CD1c-positive myeloid dendritic cell (primary cell): ENCODE results near the gene EAF1.
"Not testable (repeated sequence)": the region's sequence is repeated elsewhere in the genome, so short reads cannot be mapped to it uniquely, and the experiment has no call there.

Experiments
- DNase-seq: peaks from one replicate; pipeline ENCODE4 v3.0.0-alpha.2; 2016; ENCODE audit errors: extremely low spot score

The EAF1 gene

DNA sequence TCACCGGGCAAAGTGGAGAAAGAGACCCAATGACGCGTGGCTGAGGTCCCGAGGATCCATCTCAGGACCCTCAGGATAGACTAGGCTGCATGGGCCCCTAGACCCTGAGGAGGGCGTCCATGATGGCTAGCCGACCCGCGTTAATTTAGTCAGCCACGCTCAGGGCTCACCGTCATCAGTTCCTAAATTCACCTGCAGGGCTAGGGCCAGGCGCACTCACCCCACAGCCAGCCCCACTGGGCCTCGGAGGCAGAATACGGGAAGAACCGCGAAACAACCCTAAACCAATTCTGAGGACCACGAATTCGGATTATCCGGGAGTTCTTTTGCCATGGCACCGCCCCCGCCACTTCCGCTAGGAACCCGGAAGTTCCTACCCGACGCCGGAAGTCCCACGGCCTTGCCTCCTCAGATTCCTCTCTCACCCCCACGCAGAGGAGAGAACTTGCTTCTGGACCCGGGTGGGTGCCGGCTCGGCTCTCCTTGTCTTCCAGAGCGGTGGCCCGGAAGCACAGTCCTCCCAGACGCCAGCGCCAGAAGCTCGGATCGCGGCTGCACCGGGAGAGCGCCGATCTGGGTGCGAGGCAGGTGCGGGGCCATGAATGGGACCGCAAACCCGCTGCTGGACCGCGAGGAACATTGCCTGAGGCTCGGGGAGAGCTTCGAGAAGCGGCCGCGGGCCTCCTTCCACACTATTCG lies at the start of gene EAF1, which contains the start of gene METTL6:
Gene EAF1, plus strand, starts transcription at position 417 of the 699 bp plus-strand sequence. Its CDS starts 182 bp downstream, at position 599.
Gene METTL6, minus strand, starts transcription at position 363 of the 699 bp plus-strand sequence. CDS start 1,033 bp downstream, outside the sequence.
- peak; percentile 96 for DNase-seq

- DNase-seq = peak; percentile 99
These were observed 49.2 kb upstream of the EAF1 start for GRCh38 chr3:15377961-15378791.

DNA sequence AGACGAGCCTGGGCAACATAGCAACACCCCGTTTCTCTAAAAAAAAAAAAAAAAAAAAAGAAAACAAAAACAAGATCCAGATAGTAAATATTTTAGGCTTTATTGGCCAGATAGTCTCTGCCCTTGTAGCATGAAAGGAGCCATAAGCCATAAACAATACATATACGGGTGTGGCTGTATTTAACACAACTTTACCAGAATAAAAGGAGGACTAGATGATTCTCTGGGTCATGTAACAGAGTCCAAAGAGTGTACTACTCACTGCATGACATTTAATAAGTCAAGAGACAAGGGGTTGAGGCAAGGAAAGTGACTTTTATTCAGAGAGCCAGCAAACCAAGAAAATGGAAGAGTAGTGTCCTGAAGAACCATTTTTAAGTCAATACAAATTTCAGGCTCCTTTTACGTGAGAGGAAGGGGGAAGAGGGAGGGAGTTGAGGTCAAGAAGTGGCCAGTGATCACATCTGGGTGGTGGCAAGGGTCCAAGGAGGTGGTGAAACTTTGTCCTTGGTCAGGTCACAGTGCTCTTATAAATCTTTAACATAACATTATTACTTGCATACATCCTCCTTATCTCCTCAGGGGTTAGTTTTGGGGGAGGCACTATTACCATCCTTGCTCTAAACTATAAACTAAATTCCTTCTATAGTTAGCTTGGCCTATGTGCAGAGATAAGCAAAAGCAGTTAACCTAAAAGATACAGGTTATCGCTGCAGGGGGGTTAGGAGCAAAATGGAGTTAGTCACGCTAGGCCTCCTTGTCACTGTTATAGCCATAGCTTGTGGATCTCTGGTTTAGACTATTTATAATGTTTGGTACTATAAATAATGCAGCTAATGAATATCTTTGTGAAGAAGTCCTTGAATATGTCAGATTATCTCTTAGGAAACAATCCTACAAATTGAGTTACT lies 46.2 kb upstream of the EAF1 start:
- DNase-seq = no peak

DNA sequence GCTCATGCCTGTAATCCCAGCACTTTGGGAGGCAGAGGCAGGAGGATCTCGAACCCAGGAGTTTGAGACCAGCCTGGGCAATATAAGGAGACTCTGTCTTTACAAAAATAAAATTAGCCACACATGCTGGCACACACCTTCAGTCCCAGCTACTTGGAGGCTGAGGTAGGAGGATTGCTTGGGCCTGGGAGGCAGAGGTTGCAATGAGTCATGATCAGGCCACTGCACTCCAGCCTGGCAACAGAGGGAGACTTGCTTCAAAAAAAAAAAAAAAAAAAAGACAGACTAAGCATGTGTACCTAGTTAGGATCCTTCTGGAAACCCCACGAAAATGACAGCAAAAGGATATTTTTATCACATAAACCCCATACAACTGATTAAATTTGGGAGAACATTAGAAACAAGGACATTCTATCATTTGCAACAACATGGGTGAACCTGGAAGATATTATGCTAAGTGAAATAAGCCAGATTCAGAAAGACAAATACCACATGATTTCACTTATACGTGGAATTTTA lies 44.9 kb upstream of the EAF1 start:
- DNase-seq = no peak

- peak; percentile 38 for DNase-seq
These were observed 42.7 kb upstream of the EAF1 start for GRCh38 chr3:15384510-15385237.

DNA sequence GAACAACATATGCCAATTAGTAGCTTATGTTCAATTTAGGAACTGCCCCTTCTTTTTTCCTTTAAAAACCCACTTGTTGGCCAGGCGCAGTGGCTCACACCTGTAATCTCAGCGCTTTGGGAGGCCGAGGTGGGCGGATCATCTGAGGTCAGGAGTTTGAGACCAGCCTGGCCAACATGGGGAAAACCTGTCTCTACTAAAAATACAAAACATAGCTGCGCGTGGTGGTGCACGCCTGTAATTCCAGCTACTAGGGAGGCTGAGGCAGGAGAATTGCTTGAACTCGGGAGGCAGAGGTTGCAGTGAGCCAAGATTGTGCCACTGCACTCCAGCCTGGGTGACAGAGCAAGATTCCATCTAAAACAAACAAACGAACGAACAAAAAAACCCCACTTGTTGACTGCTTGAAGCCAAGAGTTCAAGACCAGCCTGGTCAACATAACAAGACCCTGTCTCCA lies 42.1 kb upstream of the EAF1 start:
- not testable (repeated sequence) for DNase-seq

DNA sequence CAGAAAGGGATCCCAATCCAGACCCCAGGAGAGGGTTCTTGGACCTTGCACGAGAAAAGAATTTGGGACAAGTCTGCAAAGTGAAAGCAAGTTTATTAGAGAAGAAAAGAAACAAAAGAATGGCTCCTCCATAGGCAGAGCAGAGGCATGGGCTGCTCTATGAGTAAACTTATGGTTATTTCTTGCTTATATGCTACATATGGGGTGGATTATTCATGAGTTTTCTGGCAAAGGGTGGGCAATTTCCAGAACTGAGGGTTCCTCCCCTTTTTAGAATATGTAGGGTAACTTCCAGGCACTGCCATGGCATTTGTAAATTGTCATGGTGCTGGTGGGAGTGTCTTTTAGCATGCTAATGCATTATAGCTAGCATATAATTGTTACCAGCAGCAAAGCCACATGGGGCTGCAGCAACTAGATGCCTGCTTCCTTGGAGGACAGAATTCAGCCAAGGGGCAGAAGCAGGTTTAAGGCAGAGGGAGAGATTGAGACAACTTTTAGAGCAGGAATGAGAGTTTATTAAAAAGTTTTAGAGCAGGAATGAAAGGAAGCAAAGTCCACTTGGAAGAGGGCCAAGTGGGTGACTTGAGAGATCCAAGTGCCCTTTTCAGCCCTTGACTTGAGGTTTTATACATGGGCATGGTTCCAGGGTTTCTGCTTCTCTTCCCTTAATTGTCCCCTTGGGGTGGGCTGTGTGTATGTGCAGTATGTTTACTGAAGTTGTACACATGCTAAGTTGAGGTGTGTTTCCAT lies 41.3 kb upstream of the EAF1 start:
- DNase-seq = no peak

- not testable (repeated sequence) for DNase-seq
These were observed 40.8 kb upstream of the EAF1 start for GRCh38 chr3:15386654-15386955.

- DNase-seq = no peak
These were observed 40.2 kb upstream of the EAF1 start for GRCh38 chr3:15387171-15387581.

- no peak for DNase-seq
These were observed 39.7 kb upstream of the EAF1 start for GRCh38 chr3:15387735-15388134.

DNA sequence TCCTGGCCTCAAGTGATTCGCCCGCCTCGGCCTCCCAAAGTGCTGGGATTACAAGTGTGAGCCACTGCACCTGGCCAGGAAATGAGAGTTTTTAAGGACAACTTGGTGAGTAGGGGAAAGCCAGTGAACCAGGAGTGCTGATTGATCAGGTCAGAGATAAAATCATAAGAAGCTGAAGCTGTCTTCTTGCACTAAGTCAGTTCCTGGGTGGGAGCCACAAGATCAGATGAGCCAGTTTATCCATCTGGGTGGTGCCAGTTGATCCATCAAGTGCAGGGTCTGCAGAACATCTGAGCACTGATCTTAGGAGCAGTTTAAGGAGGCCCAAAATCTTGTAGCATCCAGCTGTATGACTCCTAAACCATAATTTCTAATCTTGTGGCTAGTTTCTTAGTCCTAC lies 39.1 kb upstream of the EAF1 start:
- DNase-seq = not testable (repeated sequence)

DNA sequence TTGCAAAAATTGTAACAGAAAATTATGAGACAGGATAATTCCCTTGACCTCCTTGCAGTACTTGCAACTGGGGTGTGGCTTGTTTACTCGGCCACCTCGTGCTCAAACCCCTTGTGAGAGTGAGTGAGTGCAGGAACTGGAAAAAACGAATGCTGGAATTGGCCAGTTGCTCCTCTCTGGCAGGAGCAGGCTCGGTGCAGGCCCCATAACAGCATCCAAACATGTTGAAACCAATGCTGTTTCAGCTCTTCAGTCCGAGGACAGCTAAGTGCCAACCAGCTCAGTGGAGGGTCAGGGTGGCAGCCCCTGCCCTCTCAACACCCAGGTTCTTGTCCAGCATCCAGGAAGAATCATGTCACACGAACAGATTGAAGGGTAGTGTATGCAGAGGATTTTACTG lies 36.9 kb upstream of the EAF1 start:
- no peak for DNase-seq

- DNase-seq = no peak
These were observed 36.4 kb upstream of the EAF1 start for GRCh38 chr3:15391007-15391406.

- not testable (repeated sequence) for DNase-seq
These were observed 34.1 kb upstream of the EAF1 start for GRCh38 chr3:15393252-15393651.

- not testable (repeated sequence) for DNase-seq
These were observed 28.7 kb upstream of the EAF1 start for GRCh38 chr3:15398731-15399133.

GRCh38 chr3:15399970-15400369 lies 27.4 kb upstream of the EAF1 start:
- DNase-seq = no peak

- DNase-seq = no peak
These were observed 25.5 kb upstream of the EAF1 start for GRCh38 chr3:15401936-15402335.

- no peak for DNase-seq
These were observed 23.9 kb upstream of the EAF1 start for GRCh38 chr3:15403495-15403894.

DNA sequence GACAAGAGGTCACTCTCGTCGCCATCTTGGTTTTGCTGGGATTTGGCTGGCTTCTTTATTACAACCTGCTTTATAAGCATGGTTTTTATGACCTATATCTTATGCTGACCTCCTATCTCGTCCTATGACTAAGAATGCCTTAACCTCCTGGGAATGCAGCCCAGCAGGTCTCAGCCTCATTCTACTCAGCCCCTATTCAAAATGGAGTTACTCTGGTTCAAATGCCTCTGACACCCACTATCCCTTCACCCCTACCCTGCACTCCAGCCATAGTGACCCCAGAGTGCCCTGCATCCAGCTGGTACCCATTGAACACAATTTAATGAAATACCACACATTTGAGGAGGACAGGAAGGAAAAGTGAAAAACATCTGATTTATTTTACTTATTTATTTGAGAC lies 23.4 kb upstream of the EAF1 start:
- DNase-seq = no peak

DNA sequence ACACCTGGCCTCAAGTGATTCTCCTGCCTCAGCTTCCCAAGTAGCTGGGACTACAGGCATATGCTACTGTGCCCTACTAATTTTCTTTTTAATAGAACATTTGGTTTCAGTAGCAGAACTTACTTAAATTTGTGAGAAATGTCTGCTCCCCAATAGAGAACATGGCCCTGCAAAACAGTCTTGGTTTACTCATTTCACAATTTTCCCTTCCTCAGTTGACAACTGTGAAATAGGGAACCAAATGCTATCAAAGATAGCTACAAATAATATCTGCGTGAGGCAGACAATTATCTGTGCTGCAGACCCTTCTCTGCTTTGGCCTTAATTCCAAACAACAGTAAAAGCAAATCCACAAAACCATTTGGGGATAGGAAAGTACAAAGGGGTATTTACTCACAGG lies 22.6 kb upstream of the EAF1 start:
- peak; percentile 54 for DNase-seq
